Measurements from ENCODE around the gene CCDC40. TPM values are rescaled to one million over a fixed set of nuclear protein-coding genes. Genes with fewer than 3 reads are reported as not detected.
A peak's percentile ranks its signal among the peaks of the same experiment; 100 is the strongest.

Gene CCDC40
- total RNA-seq, 6 experiments from 2014 or later = 1.7 to 3.1 (median 2.1) TPM

GRCh38 chr17:80133626-80133970, 97.2 kb downstream of the CCDC40 start:
- WGBS (ENCODE audit: insufficient coverage, low coverage, low lambda C conversion rate, missing lambda C conversion rate) = 93% methylated on average over 3 of the region's 6 CpGs
- Histone ChIP-seq H3K36me3 (peaks cover 6 to 55% (median 31%) of the 10 kb centered on the region in 4 donors), H3K9me3 (no peaks in the 10 kb centered on the region), H3K27ac (no peak overlapping the region), H3K4me3 (no peak overlapping the region), H3K27me3 (no peaks in the 10 kb centered on the region), H3K4me1 (peaks cover 0 to 14% (median 4%) of the 10 kb centered on the region in 4 donors)
- intact Hi-C loops (cut with DNase I) = no loop called here
- DNase-seq (no peak), ATAC-seq (peak in 1 of 4 donors; percentile 19)
- TF ChIP-seq, protein P1, sequence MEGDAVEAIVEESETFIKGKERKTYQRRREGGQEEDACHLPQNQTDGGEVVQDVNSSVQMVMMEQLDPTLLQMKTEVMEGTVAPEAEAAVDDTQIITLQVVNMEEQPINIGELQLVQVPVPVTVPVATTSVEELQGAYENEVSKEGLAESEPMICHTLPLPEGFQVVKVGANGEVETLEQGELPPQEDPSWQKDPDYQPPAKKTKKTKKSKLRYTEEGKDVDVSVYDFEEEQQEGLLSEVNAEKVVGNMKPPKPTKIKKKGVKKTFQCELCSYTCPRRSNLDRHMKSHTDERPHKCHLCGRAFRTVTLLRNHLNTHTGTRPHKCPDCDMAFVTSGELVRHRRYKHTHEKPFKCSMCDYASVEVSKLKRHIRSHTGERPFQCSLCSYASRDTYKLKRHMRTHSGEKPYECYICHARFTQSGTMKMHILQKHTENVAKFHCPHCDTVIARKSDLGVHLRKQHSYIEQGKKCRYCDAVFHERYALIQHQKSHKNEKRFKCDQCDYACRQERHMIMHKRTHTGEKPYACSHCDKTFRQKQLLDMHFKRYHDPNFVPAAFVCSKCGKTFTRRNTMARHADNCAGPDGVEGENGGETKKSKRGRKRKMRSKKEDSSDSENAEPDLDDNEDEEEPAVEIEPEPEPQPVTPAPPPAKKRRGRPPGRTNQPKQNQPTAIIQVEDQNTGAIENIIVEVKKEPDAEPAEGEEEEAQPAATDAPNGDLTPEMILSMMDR (IDR thresholded peaks at IDR 0.05) = no peak
- TF ChIP-seq POLR2A (IDR thresholded peaks at IDR 0.05) = no peak

DNA sequence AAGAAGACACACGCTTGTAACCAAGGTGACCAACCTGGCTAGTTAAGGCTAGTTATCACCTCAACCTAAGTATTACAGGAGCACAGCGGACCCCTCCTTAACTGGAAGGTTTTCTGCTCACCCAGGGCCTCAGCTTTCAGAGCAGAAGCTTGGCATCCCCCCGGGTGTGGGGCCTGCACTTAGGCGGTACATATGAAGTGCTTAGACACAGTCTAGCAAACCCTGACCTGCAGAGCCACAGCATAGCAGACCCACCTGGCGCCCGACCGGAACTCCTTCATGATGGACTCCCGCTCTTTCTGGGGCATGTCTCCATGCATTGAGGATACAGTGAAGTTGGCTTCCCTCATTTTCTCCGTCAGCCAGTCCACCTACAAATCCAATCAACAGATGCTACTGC, 100.7 kb downstream of the CCDC40 start:
- H3K27me3 ChIP-seq = no peaks in the 10 kb centered on the region
- peaks cover 6 to 91% (median 59%) of the 10 kb centered on the region in 4 donors for H3K36me3 ChIP-seq
- no peak for DNase-seq
- intact Hi-C loops (cut with DNase I) = no loop called here
- no peaks in the 10 kb centered on the region for H3K4me1 ChIP-seq
- H3K27ac ChIP-seq = no peak overlapping the region
- no peak overlapping the region for H3K4me3 ChIP-seq
- no peaks in the 10 kb centered on the region for H3K9me3 ChIP-seq
- no peak for ATAC-seq
- TF ChIP-seq, protein P1 (IDR thresholded peaks at IDR 0.05) = no peak
- TF ChIP-seq POLR2A (IDR thresholded peaks at IDR 0.05) = no peak
- WGBS (ENCODE audit: insufficient coverage, low coverage, low lambda C conversion rate, missing lambda C conversion rate) = 96% methylated on average over 7 of the region's 9 CpGs

GRCh38 chr17:80138856-80139426, 102.5 kb downstream of the CCDC40 start:
- Histone ChIP-seq H3K9me3 (no peaks in the 10 kb centered on the region), H3K27me3 (no peaks in the 10 kb centered on the region), H3K27ac (no peak overlapping the region), H3K4me1 (no peaks in the 10 kb centered on the region), H3K4me3 (no peak overlapping the region), H3K36me3 (peaks cover 6 to 98% (median 64%) of the 10 kb centered on the region in 4 donors)
- ATAC-seq (no peak), DNase-seq (no peak)
- WGBS (ENCODE audit: insufficient coverage, low coverage, low lambda C conversion rate, missing lambda C conversion rate) = 85% methylated on average over 15 of the region's 18 CpGs
- TF ChIP-seq, protein P1 (IDR thresholded peaks at IDR 0.05) = no peak
- no peak for TF ChIP-seq POLR2A (IDR thresholded peaks at IDR 0.05)
- intact Hi-C loops (cut with DNase I) = no loop called here

DNA sequence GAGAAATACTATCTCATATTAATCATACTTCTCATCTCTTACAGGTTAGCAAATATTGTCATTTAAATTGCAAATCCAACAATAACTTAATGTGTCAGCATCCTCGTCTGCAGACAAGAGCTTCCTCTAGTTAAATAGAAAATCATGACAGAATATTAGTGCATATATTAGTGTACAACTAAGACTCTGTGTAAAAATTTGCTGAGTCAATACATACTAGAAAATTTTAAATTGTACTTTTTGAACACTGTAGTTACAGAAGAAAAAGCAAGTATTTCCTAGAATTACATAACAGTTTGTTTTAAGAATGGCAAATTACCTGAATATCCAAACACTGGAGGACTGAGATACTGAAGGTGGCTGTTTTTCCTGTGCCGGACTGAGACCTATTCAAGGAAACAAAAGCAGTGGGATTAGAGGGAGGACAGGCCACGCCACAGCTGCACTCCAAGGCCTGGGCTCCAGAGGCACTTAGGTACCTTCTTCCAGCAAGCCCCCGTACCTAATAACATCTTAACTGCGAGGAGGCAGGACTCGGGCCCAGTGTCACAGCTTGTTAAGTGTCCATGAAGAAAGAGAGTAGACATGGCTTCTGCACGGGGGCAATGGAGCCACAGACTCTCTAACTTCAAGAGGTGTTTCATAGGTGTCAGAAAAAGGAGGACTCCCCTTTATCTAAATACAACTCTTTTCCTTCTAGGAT, 105.2 kb downstream of the CCDC40 start:
- WGBS (ENCODE audit: insufficient coverage, low coverage, low lambda C conversion rate, missing lambda C conversion rate) = 94% methylated on average over 6 of the region's 7 CpGs
- Histone ChIP-seq H3K9me3 (no peaks in the 10 kb centered on the region), H3K4me1 (peaks cover 0 to 14% (median 7%) of the 10 kb centered on the region in 4 donors), H3K36me3 (peaks cover 6 to 73% (median 53%) of the 10 kb centered on the region in 4 donors), H3K4me3 (no peak overlapping the region), H3K27me3 (no peaks in the 10 kb centered on the region), H3K27ac (no peak overlapping the region)
- intact Hi-C loops (cut with DNase I) = no loop called here
- DNase-seq (no peak), ATAC-seq (no peak)
- TF ChIP-seq, protein P1 (IDR thresholded peaks at IDR 0.05) = no peak
- no peak for TF ChIP-seq POLR2A (IDR thresholded peaks at IDR 0.05)
